Glomerular endothelial cell (primary cell): ENCODE data around the gene JPH3. TPM values are rescaled to one million over a fixed set of nuclear protein-coding genes. Genes with fewer than 3 reads are reported as not detected.

Experiments used
- DNase-seq: peaks from one replicate; pipeline ENCODE4 v3.0.0-alpha.2; 2011; ENCODE audit warnings: low read depth, low spot score; ENCODE audit errors: extremely low read depth
- total RNA-seq: library from RNA; depleted of rRNA; stranded (reverse); fragments of >200 nt; gene quantifications from 2 replicates; pipeline ENCODE4 v1.2.3, GENCODE V29; 2015

The JPH3 gene
- total RNA-seq: 0.23 and 1.0 TPM in 2 replicates

GRCh38 chr16:87602001-87602775, at the start of gene JPH3:
TSS of gene JPH3 (plus strand) at chr16:87602508. CDS start at chr16:87603147, 639 bp downstream.
- no peak for DNase-seq

DNA sequence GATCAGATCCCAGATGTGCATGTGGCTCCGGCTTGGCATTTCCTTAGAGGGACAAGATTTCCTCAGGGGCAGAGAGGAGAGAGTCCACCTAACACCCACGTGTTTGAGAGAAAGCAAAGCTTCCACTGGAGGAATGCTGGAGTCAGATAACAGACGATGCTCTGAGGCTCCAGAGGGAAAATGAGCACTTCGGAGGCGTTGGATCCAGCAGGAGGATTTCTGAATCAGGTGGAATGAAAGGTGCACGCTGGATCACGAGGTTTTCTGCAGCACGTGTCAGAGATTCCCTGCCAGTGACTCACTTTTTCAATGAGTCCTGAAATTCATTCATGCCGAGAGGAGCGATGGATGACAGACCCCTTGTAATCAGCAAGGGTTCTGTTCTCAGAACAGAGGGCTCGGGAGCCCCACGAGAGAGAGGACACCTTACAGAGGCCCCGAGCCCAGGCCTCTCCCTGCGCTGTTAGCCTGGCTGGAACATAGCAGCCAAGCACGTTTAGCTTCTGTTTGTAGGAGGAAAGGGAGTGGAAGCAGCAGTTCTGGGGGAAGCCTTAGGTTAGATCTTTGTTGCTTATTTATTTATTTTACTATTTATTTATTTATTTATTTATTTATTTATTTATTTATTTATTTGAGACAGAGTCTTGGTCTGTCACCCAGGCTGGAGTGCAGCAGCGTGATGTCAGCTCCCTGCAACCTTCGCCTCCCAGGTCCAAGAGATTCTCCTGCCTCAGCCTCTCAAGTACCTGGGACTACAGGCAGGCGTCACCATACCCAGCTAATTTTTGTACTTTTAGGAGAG, 49.3 kb upstream of the JPH3 start:
- no peak for DNase-seq

- DNase-seq: no peak
Observed at GRCh38 chr16:87554754-87555427, 47.4 kb upstream of the JPH3 start.

DNA sequence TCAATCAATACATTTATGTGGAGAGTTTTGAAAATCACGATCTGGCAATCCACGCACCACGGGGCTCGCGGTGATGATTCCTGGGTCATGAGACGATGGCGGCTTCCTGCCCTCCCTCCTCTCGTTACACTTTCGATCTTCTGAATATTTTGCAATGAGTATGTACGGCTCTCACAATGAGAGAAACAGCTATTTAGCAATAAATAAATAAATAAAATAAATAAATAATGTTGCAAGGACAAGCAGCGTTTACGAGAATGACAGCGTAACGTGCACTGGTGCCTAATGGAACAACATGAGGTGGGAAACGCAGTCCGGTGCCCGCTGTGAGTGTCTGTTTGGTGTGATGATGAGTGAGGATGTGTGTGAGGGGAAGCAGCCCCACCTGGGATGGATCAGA, 46.7 kb upstream of the JPH3 start:
- DNase-seq: no peak

DNA sequence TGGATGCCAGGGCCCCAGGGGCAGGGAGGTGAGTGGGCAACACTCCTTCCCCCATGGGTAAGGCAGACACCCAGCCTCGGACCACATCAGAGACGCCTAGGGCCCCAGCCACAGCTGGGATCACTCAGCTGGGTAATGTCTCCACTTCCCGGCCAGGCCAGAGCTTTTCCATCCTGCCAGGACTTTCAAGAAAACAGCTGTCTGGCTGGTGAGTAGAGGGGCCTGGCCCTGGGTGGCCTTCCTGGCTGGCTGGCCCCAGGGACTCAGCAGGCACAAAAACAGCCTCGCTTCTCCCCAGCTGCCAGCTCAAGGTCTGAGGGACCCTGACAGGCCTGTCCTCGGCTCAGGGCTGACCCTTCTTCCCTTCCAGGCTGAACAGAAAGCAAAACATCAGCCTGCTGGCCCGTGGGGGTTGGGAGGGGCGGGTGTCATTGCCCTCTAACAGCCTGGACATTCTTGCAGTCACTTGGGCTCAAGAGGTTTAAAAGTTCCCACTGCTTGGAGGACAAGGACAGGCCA, 45.3 kb upstream of the JPH3 start:
- DNase-seq: no peak

- no peak for DNase-seq
Observed at GRCh38 chr16:87558682-87559081, 43.6 kb upstream of the JPH3 start.

- DNase-seq: peak; percentile 29
Observed at GRCh38 chr16:87559945-87560344, 42.4 kb upstream of the JPH3 start.

DNA sequence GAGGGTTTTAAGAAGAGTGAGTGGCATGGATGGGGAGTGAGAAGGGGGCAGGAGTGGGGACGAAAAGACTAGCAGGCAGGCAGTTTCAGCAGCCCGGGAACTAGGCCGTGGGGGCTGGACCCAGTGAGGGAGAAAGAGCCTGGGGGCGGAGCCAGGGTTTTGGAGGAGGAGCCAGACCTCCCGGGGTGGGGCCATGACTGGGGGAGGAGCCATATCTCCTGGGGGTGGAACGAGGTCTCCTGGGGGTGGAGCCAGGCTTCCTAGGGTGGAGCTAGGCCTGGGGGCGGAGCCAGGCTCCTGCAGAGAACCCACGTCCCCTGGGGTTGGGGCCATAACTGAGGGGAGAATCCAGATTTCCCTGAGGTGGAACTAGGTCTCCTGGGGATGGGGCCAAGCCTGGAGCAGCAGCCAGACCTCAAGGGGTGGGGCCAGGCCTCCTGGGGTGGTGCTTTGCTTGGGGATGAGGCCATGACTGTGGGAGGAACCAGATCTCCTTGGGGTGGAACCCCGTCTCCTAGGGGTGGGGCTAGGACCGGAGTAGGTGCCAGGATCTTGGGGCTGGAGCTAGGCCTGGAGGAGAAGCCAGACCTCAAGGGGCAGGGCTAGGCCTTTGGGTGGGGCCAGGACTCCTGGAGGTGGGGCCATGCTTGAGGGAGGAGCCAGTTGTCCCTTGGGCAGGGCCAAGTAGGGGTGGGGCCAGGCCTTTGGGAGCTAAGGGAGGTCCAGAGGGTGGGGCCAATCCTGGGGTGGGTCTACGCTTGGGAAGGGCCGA, 41.7 kb upstream of the JPH3 start:
- no peak for DNase-seq

- no peak for DNase-seq
Observed at GRCh38 chr16:87561200-87562105, 40.9 kb upstream of the JPH3 start.

DNA sequence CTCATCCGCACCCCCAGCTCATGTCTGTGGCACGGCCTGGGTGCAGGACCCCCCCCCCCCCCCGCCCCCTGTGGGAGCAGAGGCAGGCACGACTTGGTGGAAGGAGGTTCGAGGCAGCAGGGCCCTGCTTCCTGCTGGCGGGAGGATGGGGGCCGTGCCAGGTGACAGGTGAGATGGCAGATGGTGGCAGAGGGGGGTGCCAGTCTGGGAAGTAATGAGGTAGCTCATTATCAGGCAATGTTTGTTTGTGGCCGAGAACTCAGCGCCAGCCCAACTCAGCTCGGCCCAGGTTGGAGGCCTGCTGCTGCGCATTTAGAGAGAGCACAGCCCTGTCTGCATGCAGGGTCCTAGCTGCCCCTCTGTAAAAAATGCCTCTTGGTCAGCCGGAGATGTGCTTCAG, 40.1 kb upstream of the JPH3 start:
- no peak for DNase-seq

- no peak for DNase-seq
Observed at GRCh38 chr16:87563022-87563421, 39.3 kb upstream of the JPH3 start.

DNA sequence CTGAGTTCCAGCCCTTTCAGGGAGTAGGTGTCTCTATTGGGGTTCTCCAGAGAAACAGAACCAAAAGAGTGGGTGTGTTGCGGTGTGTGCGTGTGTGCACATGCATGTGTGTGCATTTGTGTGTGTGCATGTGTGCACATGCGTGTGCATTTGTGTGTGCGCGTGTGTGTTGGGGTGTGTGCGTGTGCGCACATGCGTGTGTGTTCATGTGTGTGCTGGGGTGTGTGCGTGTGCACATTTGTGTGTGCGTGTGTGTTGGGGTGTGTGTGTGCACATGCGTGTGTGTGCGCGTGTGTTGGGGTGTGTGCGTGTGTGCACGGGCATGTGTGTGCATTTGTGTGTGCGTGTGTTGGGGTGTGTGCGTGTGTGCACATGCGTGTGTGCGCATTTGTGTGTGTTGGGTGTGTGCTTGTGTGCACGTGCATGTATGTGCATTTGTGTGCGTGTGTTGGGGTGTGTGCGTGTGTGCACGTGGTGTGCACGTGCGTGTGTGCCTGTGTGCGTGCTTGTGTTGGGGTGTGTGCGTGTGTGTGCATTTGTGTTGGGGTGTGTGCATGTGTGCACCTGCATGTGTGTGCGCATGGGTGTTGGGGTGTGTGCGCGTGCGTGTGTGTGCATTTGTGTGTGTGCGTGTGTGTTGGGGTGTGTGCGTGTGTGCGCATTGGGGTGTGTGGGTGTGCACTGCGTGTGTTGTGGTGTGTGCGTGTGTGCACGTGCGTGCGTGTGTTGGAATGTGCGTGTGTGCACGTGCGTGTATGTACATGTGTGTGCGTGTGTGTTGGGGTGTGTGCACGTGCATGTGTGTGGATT, 38.4 kb upstream of the JPH3 start:
- no peak for DNase-seq

DNA sequence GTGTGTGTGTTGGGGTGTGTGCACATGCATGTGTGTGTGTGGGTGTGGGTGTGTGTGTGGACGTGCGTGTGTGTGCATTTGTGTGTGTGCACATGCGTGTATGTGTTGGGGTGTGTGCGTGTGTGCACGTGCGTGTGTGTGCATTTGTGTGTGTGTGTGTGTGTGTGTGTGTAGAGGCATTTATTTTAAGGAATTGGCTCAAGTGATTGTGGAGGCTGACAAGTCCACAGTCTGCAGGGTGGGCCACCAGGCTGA, 37.9 kb upstream of the JPH3 start:
- no peak for DNase-seq

- DNase-seq: no peak
Observed at GRCh38 chr16:87569601-87570571, 32.4 kb upstream of the JPH3 start.

DNA sequence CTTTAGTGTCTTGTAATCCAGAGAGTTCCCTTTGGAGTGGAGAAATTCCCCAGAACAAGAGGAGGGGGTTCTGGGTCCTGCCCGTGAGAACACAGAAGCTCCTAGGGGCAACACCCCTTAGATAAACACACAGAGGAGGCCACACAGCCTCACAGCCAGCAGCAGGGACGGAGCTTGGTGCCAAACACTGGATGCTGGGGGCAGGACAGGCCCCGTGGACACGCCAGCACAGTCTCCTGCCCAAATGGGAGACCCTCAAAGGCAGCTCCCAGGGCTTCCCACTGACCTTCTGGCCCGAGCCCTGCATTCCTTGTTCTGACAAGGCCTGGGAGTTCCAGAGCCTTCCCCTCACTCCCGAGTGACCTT, 31.8 kb upstream of the JPH3 start:
- DNase-seq: no peak

GRCh38 chr16:87570938-87571867, 31.1 kb upstream of the JPH3 start:
- no peak for DNase-seq

GRCh38 chr16:87571868-87572244, 30.5 kb upstream of the JPH3 start:
- DNase-seq: no peak
